HEK293 (cell line): ENCODE results near the gene GPR161.

ENCODE experiments used
- CTCF ChIA-PET: fragments of 350-600 bp; formaldehyde crosslinking; extraction: SDS; loops from one replicate; lab custom pipeline; 2021; ENCODE audit warnings: antibody characterized with exemption; lab: Yijun Ruan, JAX
- POLR2A ChIA-PET: fragments of 300-600 bp; formaldehyde crosslinking; extraction: SDS; loops from one replicate; lab custom pipeline; 2020; ENCODE audit warnings: antibody characterized with exemption, inconsistent platforms; lab: Yijun Ruan, JAX
- H3K27ac ChIP-seq: fragments of 200-500 bp; sonication (Bioruptor generic); 2 replicates; pipeline ENCODE4 v1.5.1; 2014; ENCODE audit warnings: low read depth, low read length, control low read depth, inconsistent platforms; ENCODE audit errors: extremely low read depth
- H3K36me3 ChIP-seq, 2 experiments: fragments of 200-500 bp in 1 of 2; sonication (Bioruptor generic) in 1 of 2; 1 replicate in 1 of 2; 2 replicates in 1 of 2; pipeline ENCODE4 v1.5.1; 2014 to 2017; ENCODE audit warnings: inconsistent platforms in 2 of 2, low read length in 2 of 2; ENCODE audit not compliant: control insufficient read depth in 2 of 2, insufficient read depth in 1 of 2
- H3K4me1 ChIP-seq: fragments of 200-500 bp; sonication (Bioruptor generic); 2 replicates; pipeline ENCODE4 v1.5.1; 2014; ENCODE audit warnings: mild to moderate bottlenecking, low read length, inconsistent platforms; ENCODE audit not compliant: control insufficient read depth, insufficient read depth
- H3K4me3 ChIP-seq: 2 replicates; pipeline ENCODE4 v1.5.1; 2011; ENCODE audit warnings: low read depth, mild to moderate bottlenecking, control low read depth, low read length, moderate library complexity
- H3K9me3 ChIP-seq: fragments of 200-500 bp; sonication (Bioruptor generic); 2 replicates; pipeline ENCODE4 v1.5.1; 2014; ENCODE audit warnings: low read depth, low read length, inconsistent platforms; ENCODE audit not compliant: control insufficient read depth, insufficient read depth
- GLIS1 ChIP-seq: fragments of 450-650 bp; formaldehyde crosslinking; IDR thresholded peaks from 2 replicates; pipeline ENCODE4 v1.5.1; 2016; ENCODE audit warnings: missing biosample characterization, missing genetic modification characterization
- HOXA7 ChIP-seq: sonication (generic); formaldehyde crosslinking; IDR thresholded peaks from 2 replicates; pipeline ENCODE4 v1.8.1; 2022; ENCODE audit warnings: missing genetic modification reagents, borderline replicate concordance
- TCF7L2 ChIP-seq: IDR thresholded peaks from 2 replicates; pipeline ENCODE4 v1.6.1; 2011; ENCODE audit warnings: low read depth, mild to moderate bottlenecking, inconsistent platforms, low read length, moderate library complexity, borderline replicate concordance
- ZBTB20 ChIP-seq: fragments of 450-650 bp; formaldehyde crosslinking; IDR thresholded peaks from 2 replicates; pipeline ENCODE4 v1.5.1; 2016; ENCODE audit warnings: missing biosample characterization, missing genetic modification characterization
- ZFP37 ChIP-seq: fragments of 450-650 bp; formaldehyde crosslinking; IDR thresholded peaks from 2 replicates; pipeline ENCODE4 v1.5.1; 2016; ENCODE audit warnings: missing biosample characterization, missing genetic modification characterization
- ZFP69B ChIP-seq: fragments of 450-650 bp; formaldehyde crosslinking; IDR thresholded peaks from 2 replicates; pipeline ENCODE4 v1.5.1; 2016; ENCODE audit warnings: missing biosample characterization, missing genetic modification characterization
- ZNF24 ChIP-seq: fragments of 450-650 bp; formaldehyde crosslinking; IDR thresholded peaks from 2 replicates; pipeline ENCODE4 v1.5.1; 2016; ENCODE audit warnings: missing biosample characterization, missing genetic modification characterization
- ZNF433 ChIP-seq: fragments of 450-650 bp; formaldehyde crosslinking; IDR thresholded peaks from 2 replicates; pipeline ENCODE4 v1.5.1; 2016; ENCODE audit warnings: missing biosample characterization, missing genetic modification characterization, low read depth
- ZNF48 ChIP-seq: fragments of 450-650 bp; formaldehyde crosslinking; IDR thresholded peaks from 2 replicates; pipeline ENCODE4 v1.5.1; 2016; ENCODE audit warnings: missing biosample characterization, missing genetic modification characterization
- ZNF521 ChIP-seq: fragments of 450-650 bp; formaldehyde crosslinking; IDR thresholded peaks from 2 replicates; pipeline ENCODE4 v1.5.1; 2017; ENCODE audit warnings: missing biosample characterization, mild to moderate bottlenecking, missing genetic modification characterization
- ZNF529 ChIP-seq: fragments of 450-650 bp; formaldehyde crosslinking; IDR thresholded peaks from 2 replicates; pipeline ENCODE4 v1.5.1; 2017; ENCODE audit warnings: missing genetic modification characterization, missing biosample characterization; ENCODE audit not compliant: insufficient replicate concordance
- ZNF530 ChIP-seq: fragments of 450-650 bp; formaldehyde crosslinking; IDR thresholded peaks from 2 replicates; pipeline ENCODE4 v1.5.1; 2016; ENCODE audit warnings: low read depth, missing biosample characterization, missing genetic modification characterization
- ZNF747 ChIP-seq: fragments of 450-650 bp; formaldehyde crosslinking; IDR thresholded peaks from 2 replicates; pipeline ENCODE4 v1.5.1; 2016; ENCODE audit warnings: missing biosample characterization, missing genetic modification characterization
- ZNF776 ChIP-seq: fragments of 450-650 bp; formaldehyde crosslinking; IDR thresholded peaks from 2 replicates; pipeline ENCODE4 v1.5.0; 2017; ENCODE audit warnings: missing biosample characterization, missing genetic modification characterization, borderline replicate concordance
- ZNF830 ChIP-seq: fragments of 450-650 bp; IDR thresholded peaks from 2 replicates; pipeline ENCODE4 v1.5.0; 2018; ENCODE audit warnings: missing biosample characterization, missing genetic modification characterization, low read depth, mild to moderate bottlenecking, moderate library complexity
- ZNF837 ChIP-seq: fragments of 450-650 bp; formaldehyde crosslinking; IDR thresholded peaks from 2 replicates; pipeline ENCODE4 v1.5.1; 2016; ENCODE audit warnings: missing biosample characterization, missing genetic modification characterization
- ZXDB ChIP-seq: fragments of 450-650 bp; formaldehyde crosslinking; IDR thresholded peaks from 2 replicates; pipeline ENCODE4 v1.5.1; 2016; ENCODE audit warnings: missing biosample characterization, missing genetic modification characterization
- TF ChIP-seq, protein P1 (sequence below): fragments of 450-650 bp; formaldehyde crosslinking; IDR thresholded peaks from 2 replicates; pipeline ENCODE4 v1.5.0; 2017; ENCODE audit warnings: missing biosample characterization, missing genetic modification characterization, borderline replicate concordance
- TF ChIP-seq, protein P2 (sequence below): fragments of 450-650 bp; formaldehyde crosslinking; IDR thresholded peaks from 2 replicates; pipeline ENCODE4 v1.5.1; 2016; ENCODE audit warnings: missing biosample characterization, missing genetic modification characterization
- TF ChIP-seq, protein P3 (sequence below): fragments of 450-650 bp; formaldehyde crosslinking; IDR thresholded peaks from 2 replicates; pipeline ENCODE4 v1.5.1; 2017; ENCODE audit warnings: missing biosample characterization, missing genetic modification characterization
- TF ChIP-seq, protein P4 (sequence below): fragments of 450-650 bp; formaldehyde crosslinking; optimal IDR thresholded peaks from 2 replicates; pipeline ENCODE3; 2016; ENCODE audit warnings: missing biosample characterization, mild to moderate bottlenecking, missing genetic modification characterization
- TF ChIP-seq, protein P5 (sequence below): fragments of 450-650 bp; formaldehyde crosslinking; IDR thresholded peaks from 2 replicates; pipeline ENCODE4 v1.5.1; 2016; ENCODE audit warnings: missing biosample characterization, missing genetic modification characterization, borderline replicate concordance
- TF ChIP-seq, protein P6 (sequence below): fragments of 450-650 bp; formaldehyde crosslinking; IDR thresholded peaks from 2 replicates; pipeline ENCODE4 v1.5.1; 2016; ENCODE audit warnings: missing biosample characterization, missing genetic modification characterization
- TF ChIP-seq, protein P7 (sequence below): fragments of 450-650 bp; formaldehyde crosslinking; IDR thresholded peaks from 2 replicates; pipeline ENCODE4; 2016; ENCODE audit warnings: missing biosample characterization, missing genetic modification characterization

Gene GPR161

DNA sequence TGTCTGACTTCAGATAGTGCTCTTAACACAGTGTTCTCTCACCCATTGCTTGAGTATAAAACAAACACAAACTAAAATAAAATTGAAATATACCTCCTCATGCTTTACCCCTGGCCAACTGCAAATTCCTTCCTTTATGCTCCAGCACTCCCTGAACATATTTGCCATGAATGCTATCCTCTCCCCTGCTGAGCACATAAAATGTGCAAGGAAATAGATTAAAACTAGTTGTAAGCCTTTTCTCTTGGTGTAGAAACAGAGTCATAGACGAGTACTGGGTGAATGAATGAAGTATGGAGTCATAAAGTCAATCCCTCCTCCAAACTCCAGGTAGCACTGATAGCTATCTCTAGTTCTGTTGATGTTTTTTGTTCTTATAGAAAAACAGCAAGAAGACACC is 2.6 kb downstream of the GPR161 start:
- Histone ChIP-seq H3K4me3 (no peak overlapping the region), H3K9me3 (no peaks in the 10 kb centered on the region), H3K4me1 (peaks cover 6% of the 10 kb centered on the region), H3K36me3 (peaks cover 0 to 20% of the 10 kb centered on the region in 2 experiments; a peak in 1 of 3 replicates), H3K27ac (no peak overlapping the region)
- POLR2A ChIA-PET = interaction anchor here (1.1 kb wide), 1 partner anchor 580 kb away, joined by 4 read pairs; the partner anchor contains the start of gene CREG1
- TF ChIP-seq ZXDB (no peak), ZNF830 (tag by site-specific recombination) (no peak), ZNF433 (tag by site-specific recombination) (no peak), ZNF747 (no peak), GLIS1 (peak; percentile 58), ZNF530 (tag by site-specific recombination) (no peak), TCF7L2 (no peak), ZNF837 (no peak), ZNF529 (tag by site-specific recombination) (no peak), ZNF24 (peak; percentile 33; the same call in 1 of the 2 replicates), ZBTB20 (tag by site-specific recombination) (no peak), ZNF776 (tag by site-specific recombination) (no peak), ZFP37 (tag by site-specific recombination) (no peak), ZFP69B (tag by site-specific recombination) (no peak), HOXA7 (CRISPR knock-in tag) (no peak), ZNF48 (tag by site-specific recombination) (no peak), ZNF521 (no peak)
- TF ChIP-seq, protein P1, sequence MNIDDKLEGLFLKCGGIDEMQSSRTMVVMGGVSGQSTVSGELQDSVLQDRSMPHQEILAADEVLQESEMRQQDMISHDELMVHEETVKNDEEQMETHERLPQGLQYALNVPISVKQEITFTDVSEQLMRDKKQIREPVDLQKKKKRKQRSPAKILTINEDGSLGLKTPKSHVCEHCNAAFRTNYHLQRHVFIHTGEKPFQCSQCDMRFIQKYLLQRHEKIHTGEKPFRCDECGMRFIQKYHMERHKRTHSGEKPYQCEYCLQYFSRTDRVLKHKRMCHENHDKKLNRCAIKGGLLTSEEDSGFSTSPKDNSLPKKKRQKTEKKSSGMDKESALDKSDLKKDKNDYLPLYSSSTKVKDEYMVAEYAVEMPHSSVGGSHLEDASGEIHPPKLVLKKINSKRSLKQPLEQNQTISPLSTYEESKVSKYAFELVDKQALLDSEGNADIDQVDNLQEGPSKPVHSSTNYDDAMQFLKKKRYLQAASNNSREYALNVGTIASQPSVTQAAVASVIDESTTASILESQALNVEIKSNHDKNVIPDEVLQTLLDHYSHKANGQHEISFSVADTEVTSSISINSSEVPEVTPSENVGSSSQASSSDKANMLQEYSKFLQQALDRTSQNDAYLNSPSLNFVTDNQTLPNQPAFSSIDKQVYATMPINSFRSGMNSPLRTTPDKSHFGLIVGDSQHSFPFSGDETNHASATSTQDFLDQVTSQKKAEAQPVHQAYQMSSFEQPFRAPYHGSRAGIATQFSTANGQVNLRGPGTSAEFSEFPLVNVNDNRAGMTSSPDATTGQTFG = no peak
- TF ChIP-seq, protein P2, sequence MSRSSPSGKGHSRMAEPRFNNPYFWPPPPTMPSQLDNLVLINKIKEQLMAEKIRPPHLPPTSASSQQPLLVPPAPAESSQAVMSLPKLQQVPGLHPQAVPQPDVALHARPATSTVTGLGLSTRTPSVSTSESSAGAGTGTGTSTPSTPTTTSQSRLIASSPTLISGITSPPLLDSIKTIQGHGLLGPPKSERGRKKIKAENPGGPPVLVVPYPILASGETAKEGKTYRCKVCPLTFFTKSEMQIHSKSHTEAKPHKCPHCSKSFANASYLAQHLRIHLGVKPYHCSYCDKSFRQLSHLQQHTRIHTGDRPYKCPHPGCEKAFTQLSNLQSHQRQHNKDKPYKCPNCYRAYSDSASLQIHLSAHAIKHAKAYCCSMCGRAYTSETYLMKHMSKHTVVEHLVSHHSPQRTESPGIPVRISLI = no peak
- TF ChIP-seq, protein P3, sequence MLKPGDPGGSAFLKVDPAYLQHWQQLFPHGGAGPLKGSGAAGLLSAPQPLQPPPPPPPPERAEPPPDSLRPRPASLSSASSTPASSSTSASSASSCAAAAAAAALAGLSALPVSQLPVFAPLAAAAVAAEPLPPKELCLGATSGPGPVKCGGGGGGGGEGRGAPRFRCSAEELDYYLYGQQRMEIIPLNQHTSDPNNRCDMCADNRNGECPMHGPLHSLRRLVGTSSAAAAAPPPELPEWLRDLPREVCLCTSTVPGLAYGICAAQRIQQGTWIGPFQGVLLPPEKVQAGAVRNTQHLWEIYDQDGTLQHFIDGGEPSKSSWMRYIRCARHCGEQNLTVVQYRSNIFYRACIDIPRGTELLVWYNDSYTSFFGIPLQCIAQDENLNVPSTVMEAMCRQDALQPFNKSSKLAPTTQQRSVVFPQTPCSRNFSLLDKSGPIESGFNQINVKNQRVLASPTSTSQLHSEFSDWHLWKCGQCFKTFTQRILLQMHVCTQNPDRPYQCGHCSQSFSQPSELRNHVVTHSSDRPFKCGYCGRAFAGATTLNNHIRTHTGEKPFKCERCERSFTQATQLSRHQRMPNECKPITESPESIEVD = peak; percentile 69
- TF ChIP-seq, protein P4, sequence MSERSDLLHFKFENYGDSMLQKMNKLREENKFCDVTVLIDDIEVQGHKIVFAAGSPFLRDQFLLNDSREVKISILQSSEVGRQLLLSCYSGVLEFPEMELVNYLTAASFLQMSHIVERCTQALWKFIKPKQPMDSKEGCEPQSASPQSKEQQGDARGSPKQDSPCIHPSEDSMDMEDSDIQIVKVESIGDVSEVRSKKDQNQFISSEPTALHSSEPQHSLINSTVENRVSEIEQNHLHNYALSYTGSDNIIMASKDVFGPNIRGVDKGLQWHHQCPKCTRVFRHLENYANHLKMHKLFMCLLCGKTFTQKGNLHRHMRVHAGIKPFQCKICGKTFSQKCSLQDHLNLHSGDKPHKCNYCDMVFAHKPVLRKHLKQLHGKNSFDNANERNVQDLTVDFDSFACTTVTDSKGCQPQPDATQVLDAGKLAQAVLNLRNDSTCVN (tag by site-specific recombination) = no peak
- TF ChIP-seq, protein P5, sequence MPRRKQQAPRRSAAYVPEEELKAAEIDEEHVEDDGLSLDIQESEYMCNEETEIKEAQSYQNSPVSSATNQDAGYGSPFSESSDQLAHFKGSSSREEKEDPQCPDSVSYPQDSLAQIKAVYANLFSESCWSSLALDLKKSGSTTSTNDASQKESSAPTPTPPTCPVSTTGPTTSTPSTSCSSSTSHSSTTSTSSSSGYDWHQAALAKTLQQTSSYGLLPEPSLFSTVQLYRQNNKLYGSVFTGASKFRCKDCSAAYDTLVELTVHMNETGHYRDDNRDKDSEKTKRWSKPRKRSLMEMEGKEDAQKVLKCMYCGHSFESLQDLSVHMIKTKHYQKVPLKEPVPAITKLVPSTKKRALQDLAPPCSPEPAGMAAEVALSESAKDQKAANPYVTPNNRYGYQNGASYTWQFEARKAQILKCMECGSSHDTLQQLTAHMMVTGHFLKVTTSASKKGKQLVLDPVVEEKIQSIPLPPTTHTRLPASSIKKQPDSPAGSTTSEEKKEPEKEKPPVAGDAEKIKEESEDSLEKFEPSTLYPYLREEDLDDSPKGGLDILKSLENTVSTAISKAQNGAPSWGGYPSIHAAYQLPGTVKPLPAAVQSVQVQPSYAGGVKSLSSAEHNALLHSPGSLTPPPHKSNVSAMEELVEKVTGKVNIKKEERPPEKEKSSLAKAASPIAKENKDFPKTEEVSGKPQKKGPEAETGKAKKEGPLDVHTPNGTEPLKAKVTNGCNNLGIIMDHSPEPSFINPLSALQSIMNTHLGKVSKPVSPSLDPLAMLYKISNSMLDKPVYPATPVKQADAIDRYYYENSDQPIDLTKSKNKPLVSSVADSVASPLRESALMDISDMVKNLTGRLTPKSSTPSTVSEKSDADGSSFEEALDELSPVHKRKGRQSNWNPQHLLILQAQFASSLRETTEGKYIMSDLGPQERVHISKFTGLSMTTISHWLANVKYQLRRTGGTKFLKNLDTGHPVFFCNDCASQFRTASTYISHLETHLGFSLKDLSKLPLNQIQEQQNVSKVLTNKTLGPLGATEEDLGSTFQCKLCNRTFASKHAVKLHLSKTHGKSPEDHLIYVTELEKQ (tag by site-specific recombination) = no peak
- TF ChIP-seq, protein P6, sequence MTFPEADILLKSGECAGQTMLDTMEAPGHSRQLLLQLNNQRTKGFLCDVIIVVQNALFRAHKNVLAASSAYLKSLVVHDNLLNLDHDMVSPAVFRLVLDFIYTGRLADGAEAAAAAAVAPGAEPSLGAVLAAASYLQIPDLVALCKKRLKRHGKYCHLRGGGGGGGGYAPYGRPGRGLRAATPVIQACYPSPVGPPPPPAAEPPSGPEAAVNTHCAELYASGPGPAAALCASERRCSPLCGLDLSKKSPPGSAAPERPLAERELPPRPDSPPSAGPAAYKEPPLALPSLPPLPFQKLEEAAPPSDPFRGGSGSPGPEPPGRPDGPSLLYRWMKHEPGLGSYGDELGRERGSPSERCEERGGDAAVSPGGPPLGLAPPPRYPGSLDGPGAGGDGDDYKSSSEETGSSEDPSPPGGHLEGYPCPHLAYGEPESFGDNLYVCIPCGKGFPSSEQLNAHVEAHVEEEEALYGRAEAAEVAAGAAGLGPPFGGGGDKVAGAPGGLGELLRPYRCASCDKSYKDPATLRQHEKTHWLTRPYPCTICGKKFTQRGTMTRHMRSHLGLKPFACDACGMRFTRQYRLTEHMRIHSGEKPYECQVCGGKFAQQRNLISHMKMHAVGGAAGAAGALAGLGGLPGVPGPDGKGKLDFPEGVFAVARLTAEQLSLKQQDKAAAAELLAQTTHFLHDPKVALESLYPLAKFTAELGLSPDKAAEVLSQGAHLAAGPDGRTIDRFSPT = no peak
- TF ChIP-seq, protein P7, sequence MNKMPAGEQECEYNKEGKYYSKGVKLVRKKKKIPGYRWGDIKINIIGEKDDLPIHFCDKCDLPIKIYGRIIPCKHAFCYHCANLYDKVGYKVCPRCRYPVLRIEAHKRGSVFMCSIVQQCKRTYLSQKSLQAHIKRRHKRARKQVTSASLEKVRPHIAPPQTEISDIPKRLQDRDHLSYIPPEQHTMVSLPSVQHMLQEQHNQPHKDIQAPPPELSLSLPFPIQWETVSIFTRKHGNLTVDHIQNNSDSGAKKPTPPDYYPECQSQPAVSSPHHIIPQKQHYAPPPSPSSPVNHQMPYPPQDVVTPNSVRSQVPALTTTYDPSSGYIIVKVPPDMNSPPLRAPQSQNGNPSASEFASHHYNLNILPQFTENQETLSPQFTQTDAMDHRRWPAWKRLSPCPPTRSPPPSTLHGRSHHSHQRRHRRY (tag by site-specific recombination) = no peak
- CTCF ChIA-PET = interaction anchor here (0.6 to 1.7 kb wide), 5 partner anchors 12 to 1655 kb away, joined by 3 to 4 read pairs (median 4); no protein-coding TSS in a partner anchor
